Ecto neural progenitor cell (in vitro differentiated cells): ENCODE data around the gene SOBP.

Experiments
- DNase-seq: peaks from one replicate; pipeline ENCODE4 v3.0.0-alpha.2; 2018; ENCODE audit warnings: low spot score

SOBP gene

DNA sequence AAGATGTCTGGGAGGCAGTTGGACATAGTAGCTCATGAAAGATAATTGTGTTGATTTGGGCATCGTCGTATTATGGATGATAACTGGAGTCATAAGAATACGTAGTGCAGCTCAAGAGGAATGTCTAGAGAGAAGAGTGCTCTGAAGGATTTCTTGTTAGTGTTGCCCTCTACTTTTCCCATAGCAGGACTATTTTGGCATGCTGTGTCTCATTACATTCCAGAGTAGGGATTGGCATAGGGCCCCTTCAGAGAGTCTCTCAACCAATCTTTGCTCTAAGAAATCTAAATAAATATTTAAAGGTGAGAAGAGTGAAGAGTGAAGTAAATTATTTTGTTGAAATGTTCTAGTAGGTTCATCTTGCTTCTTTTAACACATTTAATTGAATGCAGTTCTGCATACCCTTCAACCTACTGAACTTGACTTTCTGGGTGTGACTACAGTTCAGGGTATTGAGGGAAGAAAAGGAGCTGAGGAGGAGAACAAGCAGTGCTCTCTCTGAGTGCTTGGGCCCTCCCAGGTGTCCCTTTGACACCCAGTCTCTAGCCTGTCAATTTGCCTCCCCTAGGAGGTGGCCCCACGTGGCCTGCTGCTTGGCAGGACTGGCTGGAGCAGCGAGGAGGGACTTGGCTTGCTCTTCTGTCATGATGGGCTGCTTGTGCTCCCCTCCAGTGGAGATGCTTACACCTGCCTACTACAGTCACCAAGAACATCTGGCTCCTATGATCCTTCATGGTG is 33.3 kb downstream of the SOBP start:
- DNase-seq = no peak

DNA sequence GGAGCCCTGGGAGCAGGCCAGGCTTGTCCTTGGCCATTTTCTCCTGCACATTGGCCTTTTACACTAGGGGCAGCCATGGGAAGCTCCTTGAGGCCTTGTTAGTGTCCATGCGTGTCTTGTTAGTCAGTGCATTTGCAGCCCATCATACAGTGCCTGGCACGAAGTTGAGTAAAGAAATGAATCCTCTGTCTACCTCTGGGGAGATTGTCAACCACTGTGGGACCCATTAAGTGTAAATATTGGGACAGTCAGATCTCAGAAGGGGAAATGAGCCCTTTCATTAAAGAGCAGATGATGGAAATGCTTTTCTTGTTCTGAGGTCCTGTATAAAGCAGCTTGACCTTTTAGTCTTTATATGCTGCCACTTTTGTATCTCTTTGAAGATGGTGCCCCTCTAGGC is 33.9 kb downstream of the SOBP start:
- no peak for DNase-seq

GRCh38 chr6:107524626-107525025 is 34.7 kb downstream of the SOBP start:
- no peak for DNase-seq

DNA sequence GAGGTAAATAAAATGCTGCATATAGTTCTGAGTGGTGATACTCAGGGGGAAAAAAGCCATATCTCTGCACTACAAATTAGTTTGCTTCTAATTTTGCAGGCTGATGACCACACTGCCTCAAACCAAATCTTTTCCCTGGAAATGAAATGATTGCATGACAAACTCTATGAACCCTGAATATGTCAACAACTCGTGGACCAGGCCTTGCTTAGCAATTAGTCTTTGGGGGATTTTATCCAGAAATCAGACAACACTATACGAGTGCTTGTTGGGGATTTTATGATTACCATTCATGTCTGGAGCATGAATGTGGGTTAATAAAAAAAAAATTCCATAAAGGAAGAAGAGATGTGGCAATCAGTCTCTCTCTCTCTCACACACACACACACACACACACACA is 42.0 kb downstream of the SOBP start:
- no peak for DNase-seq

- DNase-seq = no peak
These were observed 42.8 kb downstream of the SOBP start for GRCh38 chr6:107532706-107533105.

GRCh38 chr6:107533415-107534059 is 43.6 kb downstream of the SOBP start:
- DNase-seq = no peak

DNA sequence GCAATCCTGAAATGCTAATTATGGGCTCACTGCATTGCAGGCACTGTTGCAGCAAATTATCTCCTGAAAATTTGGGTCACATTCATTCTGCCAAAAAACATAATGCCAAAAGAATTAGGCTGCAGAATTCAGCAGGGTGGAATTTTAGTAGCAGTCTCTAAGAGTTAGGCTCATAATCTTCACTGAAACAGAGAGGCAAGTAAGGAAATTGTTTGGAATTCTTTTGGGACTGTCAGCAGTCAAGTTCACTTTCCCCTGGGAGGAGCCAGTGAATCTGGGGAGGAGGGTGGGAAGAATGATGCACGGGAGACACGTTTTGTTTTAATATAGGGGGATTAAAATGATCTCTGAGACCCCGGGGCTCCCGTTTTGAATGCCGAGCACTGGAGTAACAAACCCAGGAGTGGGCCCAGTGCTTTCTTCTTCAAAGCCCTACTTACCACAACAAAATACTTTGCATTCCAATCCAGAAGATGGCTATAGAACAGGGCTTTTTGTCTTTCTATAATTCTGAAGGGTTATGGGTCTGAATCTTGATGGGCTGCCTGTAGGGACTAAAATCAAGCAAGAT is 44.7 kb downstream of the SOBP start:
- no peak for DNase-seq

DNA sequence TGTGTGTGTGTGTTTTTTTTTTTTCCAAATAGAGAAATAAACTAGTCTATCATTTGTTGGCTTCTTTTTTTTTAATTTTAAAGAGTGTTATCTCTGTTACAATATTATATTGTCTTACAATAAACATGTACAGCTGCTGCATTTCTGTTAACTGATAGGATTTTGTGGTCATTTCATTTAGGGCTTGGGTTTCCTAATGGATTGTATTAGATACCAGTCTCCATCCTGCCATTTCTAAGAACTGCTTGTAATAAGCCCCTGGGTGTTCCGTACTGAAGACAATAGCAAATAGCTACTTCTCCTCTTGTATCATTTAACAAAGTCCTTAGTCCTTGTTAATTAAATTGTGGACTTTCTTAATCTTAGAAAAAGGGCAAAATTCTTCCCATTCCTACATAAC is 45.7 kb downstream of the SOBP start:
- no peak for DNase-seq

GRCh38 chr6:107536180-107536961 is 46.5 kb downstream of the SOBP start:
- no peak for DNase-seq

DNA sequence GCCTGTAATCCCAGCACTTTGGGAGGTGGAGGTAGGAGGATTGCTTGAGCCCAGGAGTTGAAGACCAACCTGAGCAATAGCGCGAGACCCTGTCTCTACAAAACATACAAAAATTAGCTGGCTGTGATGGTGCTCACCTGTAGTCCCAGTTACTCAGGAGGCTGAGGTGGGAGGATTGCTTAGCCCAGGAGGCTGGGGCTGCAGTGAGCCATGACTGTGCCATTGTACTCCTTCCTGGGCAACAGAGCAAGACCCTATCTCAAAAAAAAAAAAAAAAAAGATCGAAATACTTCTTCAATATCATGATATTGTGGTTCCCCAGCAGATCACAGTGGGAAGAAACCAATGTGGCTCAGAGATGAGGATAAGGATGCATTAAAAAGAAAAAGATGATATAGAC is 47.6 kb downstream of the SOBP start:
- no peak for DNase-seq

GRCh38 chr6:107538856-107539387 is 49.0 kb downstream of the SOBP start:
- DNase-seq = no peak

GRCh38 chr6:107539409-107539808 is 49.5 kb downstream of the SOBP start:
- no peak for DNase-seq

- DNase-seq = no peak
These were observed 50.0 kb downstream of the SOBP start for GRCh38 chr6:107539849-107540464.

GRCh38 chr6:107540465-107540857 is 50.5 kb downstream of the SOBP start:
- no peak for DNase-seq

DNA sequence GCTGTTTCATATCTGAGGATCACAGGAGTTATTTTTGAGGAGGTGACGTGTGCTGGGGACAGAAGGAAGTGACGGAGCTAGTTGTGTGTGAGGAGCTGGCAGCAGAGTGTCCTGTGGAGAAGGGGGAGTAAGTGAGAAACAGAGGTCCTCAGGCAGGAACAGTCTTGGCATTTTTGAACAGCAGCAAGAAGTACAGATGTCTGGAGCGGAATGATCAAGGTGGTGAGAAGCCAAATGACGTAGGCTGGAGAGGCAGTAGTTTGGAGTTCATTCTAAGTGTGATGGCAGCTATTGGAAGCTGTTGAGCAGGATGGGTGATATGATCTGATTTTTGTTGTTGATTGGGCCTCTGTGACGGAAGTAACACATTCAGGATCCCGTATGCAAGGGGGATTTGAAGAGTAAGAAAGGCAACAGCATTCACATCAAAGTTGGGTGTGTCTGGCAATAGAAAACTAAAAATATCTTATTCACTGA is 52.3 kb downstream of the SOBP start:
- no peak for DNase-seq

GRCh38 chr6:107543088-107543487 is 53.2 kb downstream of the SOBP start:
- DNase-seq = no peak

- DNase-seq = no peak
These were observed 53.6 kb downstream of the SOBP start for GRCh38 chr6:107543567-107543966.

DNA sequence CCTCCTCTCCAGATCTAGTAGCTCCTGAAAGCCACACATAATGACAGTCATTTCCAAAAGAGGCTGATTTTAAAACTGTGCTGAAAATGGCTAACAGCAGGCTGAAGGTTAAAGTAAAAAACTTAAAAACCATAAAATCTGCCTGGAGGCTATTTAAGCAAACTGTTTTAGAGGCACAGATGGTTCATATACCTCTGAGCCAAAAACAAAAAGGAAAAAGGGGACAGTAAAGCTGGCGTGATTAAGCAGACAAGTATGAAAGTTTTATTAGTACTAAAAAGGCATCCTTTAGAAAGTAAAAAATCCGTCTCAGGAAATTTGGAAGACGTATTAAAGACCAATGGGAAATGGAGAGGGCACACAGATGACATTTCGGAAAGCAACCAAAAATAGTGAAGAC is 55.8 kb downstream of the SOBP start:
- DNase-seq = no peak

GRCh38 chr6:107546691-107547450 is 57.0 kb downstream of the SOBP start:
- no peak for DNase-seq

DNA sequence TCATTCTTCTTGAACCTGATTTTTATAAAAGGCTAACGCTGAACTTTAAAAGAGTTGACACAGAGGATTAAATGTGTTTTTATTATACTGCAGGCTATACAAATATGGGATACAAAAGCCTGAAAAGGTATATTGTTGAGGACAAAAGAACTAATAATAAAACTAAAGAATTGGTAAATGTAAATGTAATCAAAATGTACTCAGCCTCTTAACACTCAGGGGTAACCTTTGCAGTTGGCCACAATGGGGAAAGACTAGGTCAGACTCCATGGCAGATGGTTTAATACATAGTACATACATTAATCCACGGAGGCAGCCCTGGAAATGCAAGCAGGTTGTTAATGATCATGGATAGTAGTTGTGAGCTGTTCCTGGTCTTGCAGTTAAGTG is 57.5 kb downstream of the SOBP start:
- no peak for DNase-seq

- no peak for DNase-seq
These were observed 60.4 kb downstream of the SOBP start for GRCh38 chr6:107550241-107550840.
